Activated naive CD8-positive, alpha-beta T cell (primary cell): ENCODE measurements around the gene KDM4B.

Source experiments
- H3K27ac Mint-ChIP-seq: one replicate; pipeline ENCODE4 v1.8.0; 2021; ENCODE audit warnings: mixed read lengths
- H3K27me3 Mint-ChIP-seq: one replicate; pipeline ENCODE4 v1.8.0; 2021; ENCODE audit warnings: mixed read lengths
- H3K36me3 Mint-ChIP-seq: one replicate; pipeline ENCODE4 v1.8.0; 2021; ENCODE audit warnings: mixed read lengths
- H3K4me1 Mint-ChIP-seq: one replicate; pipeline ENCODE4 v1.8.0; 2021; ENCODE audit warnings: low read depth, mixed read lengths
- H3K4me3 Mint-ChIP-seq: one replicate; pipeline ENCODE4 v1.8.0; 2021; ENCODE audit warnings: mild to moderate bottlenecking, mixed read lengths
- H3K9me3 Mint-ChIP-seq: one replicate; pipeline ENCODE4 v1.8.0; 2021; ENCODE audit warnings: low read depth, mixed read lengths

KDM4B gene

DNA sequence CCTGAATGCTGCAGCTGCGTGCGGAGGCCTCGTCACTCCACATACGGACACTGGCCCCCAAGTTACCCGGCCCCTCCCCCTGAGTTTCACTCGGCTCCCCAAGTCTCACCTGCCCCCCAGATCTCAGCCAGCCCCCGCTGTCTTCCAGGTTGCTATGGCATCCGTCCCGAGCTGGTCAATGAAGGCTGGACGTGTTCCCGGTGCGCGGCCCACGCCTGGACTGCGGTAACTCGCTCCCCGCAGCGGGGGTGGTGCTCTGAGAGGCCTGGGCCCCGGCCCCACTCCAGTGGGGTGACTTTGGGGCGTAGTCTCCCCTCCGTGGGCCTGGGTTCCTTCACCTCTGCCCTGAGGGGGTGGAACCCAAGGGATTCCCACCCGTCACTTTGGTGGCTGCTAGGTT, 168.2 kb downstream of the KDM4B start:
- peaks cover 30% of the 10 kb centered on the region for H3K4me1 Mint-ChIP-seq
- H3K4me3 Mint-ChIP-seq: no peak overlapping the region
- peaks cover 6% of the 10 kb centered on the region for H3K36me3 Mint-ChIP-seq
- no peak overlapping the region for H3K27ac Mint-ChIP-seq
- no peaks in the 10 kb centered on the region for H3K27me3 Mint-ChIP-seq
- H3K9me3 Mint-ChIP-seq: no peaks in the 10 kb centered on the region

DNA sequence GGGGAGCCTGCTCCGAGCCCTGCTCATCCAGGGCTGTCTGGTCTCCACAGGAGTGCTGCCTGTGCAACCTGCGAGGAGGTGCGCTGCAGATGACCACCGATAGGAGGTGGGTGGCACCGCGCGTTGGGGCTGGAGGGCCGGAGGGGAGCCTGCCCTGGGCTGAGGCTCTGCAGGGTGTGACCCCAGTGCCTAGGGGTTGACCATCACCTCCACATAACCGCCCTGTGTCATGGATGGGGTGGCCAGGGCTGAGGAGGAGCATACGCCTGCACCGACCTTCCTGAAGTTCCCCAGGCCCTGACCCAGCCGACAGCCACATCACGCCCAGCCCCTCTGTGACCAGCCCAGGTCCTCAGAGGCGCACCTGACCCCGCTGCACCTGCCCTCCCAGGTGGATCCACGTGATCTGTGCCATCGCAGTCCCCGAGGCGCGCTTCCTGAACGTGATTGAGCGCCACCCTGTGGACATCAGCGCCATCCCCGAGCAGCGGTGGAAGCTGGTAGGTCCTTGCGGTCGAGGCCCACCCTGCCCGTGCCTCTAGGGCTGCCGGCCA, 168.7 kb downstream of the KDM4B start:
- no peaks in the 10 kb centered on the region for H3K27me3 Mint-ChIP-seq
- H3K4me3 Mint-ChIP-seq: no peak overlapping the region
- H3K4me1 Mint-ChIP-seq: peaks cover 28% of the 10 kb centered on the region
- no peaks in the 10 kb centered on the region for H3K9me3 Mint-ChIP-seq
- peaks cover 6% of the 10 kb centered on the region for H3K36me3 Mint-ChIP-seq
- H3K27ac Mint-ChIP-seq: no peak overlapping the region

DNA sequence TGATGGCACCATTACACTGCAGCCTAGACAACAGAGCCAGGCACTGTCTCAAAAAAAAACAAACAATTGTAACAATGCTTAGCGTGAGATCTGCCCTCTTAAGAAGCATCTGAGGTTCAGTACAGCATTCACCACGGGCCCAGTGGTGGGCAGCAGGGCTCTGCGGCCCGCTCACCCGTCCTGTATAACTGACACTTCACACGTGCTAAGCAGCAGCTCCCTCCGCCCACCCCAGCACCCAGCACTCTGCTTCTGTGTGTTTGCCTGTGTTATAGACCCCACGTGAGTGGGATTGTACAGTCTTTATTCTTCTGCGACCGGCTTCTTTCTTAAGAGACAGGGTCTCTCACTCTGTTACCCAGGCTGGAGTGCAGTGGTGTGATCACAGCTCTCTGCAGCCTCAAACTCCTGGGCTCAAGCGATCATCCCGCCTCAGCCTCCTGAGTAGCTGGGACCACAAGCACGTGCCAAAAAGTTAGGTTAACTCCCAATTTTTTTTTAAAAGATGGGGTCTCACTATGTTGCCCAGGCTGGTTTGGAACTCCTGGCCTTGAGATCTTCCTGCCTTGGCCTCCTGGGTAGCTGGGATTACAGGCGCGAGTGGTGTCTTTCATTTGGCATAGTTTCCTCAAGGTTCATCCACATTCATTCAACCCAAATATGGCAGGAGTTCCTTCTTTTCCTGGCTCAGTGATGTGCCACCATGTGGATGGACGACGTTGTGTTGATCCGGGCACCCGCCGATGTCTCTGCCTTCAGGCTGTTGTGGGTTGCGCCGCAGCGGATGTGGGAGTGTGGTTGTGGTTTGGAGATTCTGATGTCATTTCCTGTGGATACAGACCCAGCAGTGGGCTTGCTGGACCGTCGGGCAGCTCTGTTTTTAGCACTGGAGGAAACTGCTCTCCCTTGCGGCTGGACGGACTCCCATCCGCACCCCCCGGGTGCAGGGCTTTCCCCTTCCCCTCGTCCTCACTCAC, 170.0 kb downstream of the KDM4B start:
- Mint-ChIP-seq H3K4me1 (peaks cover 34% of the 10 kb centered on the region), H3K9me3 (no peaks in the 10 kb centered on the region), H3K27me3 (no peaks in the 10 kb centered on the region), H3K4me3 (peak overlapping the region; percentile 75), H3K36me3 (peaks cover 6% of the 10 kb centered on the region), H3K27ac (peak overlapping the region; percentile 86)

DNA sequence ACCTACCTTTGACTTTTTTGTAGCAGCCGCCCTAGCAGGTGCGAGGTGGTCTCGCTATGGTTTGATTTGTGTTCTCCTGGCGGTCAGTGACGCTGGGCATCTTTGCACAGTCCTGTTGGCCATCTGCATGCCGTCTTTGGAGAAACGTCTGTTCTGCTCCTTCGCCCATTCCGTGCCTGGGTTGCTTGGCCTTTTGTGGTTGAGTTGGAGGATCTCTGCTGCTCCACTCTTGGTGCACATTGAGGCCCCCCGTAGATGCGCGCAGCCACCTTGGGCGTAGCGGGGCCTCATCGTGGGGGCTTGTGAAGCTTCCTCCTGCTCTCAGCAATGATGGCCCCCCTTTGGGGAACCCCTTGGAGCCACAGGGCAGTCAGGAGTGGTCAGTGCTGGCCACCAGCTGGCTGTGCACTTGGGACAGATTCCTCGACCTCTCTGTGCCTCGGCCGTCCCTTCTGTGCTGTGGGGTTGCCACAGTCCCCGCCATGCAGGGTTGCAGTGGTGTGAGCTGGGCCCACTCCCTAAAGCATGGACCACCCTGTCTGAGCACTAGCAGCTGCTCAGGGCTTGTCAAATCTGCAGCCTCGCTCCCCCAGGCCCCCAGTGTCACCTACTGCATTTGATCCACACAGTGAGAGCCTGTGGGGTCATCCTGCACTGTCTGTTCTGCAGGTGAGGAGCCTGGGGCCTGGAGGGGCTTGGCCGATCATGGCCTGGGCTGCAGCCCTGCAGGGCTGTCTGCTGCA, 170.8 kb downstream of the KDM4B start:
- no peaks in the 10 kb centered on the region for H3K9me3 Mint-ChIP-seq
- H3K36me3 Mint-ChIP-seq: peaks cover 6% of the 10 kb centered on the region
- no peak overlapping the region for H3K27ac Mint-ChIP-seq
- no peaks in the 10 kb centered on the region for H3K27me3 Mint-ChIP-seq
- H3K4me3 Mint-ChIP-seq: peak overlapping the region; percentile 75
- peaks cover 34% of the 10 kb centered on the region for H3K4me1 Mint-ChIP-seq

DNA sequence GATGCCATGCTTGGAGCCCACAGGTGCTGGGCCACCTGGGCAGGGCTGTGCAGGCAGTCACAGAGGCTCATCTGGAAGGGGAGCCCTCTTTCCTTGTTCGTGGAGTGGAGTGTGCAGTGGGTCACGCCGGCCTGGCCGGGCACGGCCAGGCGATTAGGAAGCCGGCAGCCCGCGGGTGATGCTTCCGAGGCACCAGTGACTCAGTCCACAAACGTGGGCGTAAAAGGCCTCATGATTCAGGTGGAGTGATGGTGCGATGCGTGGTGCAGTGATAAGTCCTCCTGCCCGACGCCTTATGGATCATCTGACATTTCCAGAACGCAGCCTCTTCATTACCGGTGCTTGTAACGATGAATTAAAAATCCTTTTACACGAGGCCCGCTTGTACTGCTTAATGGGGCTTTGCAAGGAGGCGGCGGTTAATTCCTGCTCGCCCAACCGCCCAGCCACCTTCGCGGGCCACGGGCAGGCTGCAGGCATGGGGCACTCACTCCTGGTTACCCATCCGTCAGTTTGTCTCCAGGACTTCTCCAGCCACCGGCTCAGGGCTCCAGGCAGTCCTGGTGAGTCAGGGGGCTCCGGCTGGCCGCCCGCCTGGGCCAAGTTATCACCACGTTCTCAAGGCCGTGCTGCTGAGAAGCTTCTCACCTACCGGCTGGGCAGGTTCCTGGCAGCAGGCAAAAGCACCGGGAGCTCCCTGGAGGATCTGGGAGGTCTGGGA, 172.4 kb downstream of the KDM4B start:
- no peak overlapping the region for H3K4me3 Mint-ChIP-seq
- H3K4me1 Mint-ChIP-seq: peaks cover 34% of the 10 kb centered on the region
- no peak overlapping the region for H3K27ac Mint-ChIP-seq
- H3K27me3 Mint-ChIP-seq: no peaks in the 10 kb centered on the region
- H3K9me3 Mint-ChIP-seq: no peaks in the 10 kb centered on the region
- H3K36me3 Mint-ChIP-seq: peaks cover 6% of the 10 kb centered on the region

DNA sequence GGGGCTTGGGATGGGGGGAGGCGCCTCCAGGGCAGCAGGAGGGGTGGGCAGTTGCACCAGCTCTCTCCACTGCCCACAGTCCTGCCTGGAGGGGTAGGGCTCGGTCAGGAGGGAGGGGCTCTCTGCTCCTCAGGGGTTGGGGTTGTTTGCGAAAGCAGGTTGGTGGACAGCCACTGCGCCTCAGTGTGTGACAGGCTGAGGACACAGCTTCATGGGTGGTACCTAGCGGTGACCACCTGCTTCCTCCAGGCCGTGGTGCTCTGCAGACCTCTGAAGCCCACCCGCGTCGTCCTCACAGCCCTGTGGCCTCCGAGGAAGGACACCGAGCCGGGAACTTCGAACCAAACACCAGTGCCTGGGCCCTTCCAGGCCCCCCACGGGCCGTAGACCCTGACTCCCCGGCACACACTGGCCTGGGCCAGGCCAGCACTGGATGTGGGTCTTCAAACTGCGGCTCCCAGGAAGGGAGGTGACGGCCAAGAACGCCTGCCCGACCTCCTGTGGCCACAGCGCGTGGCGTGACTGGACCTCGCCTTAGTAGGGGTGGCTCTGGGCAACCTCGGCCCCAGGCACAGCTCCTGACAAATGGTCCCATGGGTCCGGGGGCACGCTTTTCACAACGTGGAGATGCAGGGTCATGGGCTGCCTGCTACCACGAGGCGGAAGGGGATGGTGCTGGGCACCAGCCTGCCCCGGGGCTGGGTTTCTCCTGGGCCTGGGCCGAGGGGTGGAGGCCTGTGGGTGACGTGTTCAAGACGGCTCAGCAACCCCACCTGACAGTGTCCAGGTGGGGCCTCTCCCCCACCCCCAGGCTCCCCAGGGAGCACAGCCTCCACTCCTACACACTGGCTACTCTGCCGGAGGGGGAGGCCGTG, 173.2 kb downstream of the KDM4B start:
- H3K4me1 Mint-ChIP-seq: peaks cover 34% of the 10 kb centered on the region
- H3K27ac Mint-ChIP-seq: no peak overlapping the region
- H3K4me3 Mint-ChIP-seq: no peak overlapping the region

DNA sequence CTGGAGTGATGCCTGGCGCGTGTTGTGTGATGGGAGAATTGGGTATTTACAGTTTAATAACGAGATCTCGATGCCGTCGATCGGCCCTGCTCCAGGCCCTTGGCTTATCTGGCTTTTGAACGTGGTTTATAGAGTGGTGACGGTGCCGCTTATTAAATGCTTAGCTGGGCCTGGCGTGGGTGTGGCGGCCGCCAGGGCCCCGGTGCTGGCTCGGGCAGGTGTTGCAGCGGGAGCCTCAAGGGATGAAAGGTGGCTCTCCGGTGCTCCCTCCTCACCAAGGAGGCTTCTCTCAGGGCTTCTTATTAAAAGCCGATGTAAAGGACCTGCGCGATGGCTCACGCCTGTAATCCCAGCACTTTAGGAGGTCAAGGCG, 173.8 kb downstream of the KDM4B start:
- Mint-ChIP-seq H3K27ac (no peak overlapping the region), H3K27me3 (no peaks in the 10 kb centered on the region), H3K4me3 (no peak overlapping the region), H3K36me3 (peaks cover 8% of the 10 kb centered on the region), H3K4me1 (peaks cover 34% of the 10 kb centered on the region), H3K9me3 (no peaks in the 10 kb centered on the region)

More for the DNA sequence above, 173.2 kb downstream of the KDM4B start:
- Mint-ChIP-seq H3K36me3 (peaks cover 8% of the 10 kb centered on the region), H3K9me3 (no peaks in the 10 kb centered on the region), H3K27me3 (no peaks in the 10 kb centered on the region)

DNA sequence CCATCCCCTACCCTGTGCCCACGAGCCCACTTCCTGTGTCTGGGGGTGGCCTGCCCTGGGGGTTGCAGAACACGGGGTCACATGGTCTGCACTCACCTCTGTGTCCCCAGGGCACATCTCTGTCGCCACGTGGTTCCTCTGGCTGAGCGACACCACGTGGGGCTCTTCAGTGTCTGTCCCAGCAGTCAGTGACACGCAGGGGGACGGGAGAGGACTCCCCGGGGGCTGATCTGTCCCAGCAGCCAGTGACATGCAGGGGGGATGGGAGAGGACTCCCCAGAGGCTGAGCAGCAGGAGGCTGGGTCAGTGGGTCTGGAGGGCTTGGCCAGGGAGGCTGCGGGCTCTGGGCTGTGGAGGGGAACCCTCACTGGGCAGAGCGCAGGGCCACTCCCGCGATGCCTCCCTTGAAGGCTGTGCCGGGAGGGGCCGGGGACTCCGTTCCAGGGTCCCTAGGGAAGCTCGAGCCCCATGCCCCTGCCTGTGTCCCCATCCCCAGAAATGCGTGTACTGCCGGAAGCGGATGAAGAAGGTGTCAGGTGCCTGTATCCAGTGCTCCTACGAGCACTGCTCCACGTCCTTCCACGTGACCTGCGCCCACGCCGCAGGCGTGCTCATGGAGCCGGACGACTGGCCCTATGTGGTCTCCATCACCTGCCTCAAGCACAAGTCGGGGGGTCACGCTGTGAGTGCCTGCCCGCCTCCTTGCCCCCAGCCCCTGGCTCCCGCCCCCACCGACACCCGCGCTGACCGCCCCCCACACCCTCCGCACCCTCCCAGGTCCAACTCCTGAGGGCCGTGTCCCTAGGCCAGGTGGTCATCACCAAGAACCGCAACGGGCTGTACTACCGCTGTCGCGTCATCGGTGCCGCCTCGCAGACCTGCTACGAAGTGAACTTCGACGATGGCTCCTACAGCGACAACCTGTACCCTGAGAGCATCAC, 174.8 kb downstream of the KDM4B start:
- peaks cover 8% of the 10 kb centered on the region for H3K36me3 Mint-ChIP-seq
- peak overlapping the region; percentile 23 for H3K4me3 Mint-ChIP-seq
- no peaks in the 10 kb centered on the region for H3K27me3 Mint-ChIP-seq
- no peaks in the 10 kb centered on the region for H3K9me3 Mint-ChIP-seq
- peak overlapping the region; percentile 89 for H3K27ac Mint-ChIP-seq
- peaks cover 24% of the 10 kb centered on the region for H3K4me1 Mint-ChIP-seq

DNA sequence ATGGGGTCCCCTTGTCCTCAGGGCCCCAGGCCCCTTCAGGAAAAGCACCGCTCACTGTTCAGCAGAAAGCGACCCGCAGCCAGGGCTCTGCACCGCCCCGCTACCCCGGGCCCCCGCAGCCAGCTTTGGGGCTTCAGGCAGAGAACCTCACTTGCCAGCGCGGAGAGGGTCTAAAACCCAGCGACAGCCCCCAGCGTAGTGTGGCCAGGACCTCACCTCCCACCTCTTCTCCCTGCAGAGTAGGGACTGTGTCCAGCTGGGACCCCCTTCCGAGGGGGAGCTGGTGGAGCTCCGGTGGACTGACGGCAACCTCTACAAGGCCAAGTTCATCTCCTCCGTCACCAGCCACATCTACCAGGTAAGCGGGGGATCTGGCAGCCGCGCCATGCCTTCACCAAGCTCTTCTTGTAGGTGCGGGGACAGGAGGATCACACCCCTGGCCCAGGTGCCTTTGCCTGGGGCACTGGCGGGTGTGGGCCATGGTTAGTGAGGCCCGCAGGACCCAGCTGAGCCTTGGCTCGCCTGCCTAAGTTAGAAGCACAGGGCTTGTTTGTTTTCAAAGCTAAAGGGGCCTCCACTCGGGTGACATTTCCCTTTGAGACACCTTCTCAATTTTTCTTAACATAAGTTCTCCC, 175.7 kb downstream of the KDM4B start:
- no peaks in the 10 kb centered on the region for H3K9me3 Mint-ChIP-seq

DNA sequence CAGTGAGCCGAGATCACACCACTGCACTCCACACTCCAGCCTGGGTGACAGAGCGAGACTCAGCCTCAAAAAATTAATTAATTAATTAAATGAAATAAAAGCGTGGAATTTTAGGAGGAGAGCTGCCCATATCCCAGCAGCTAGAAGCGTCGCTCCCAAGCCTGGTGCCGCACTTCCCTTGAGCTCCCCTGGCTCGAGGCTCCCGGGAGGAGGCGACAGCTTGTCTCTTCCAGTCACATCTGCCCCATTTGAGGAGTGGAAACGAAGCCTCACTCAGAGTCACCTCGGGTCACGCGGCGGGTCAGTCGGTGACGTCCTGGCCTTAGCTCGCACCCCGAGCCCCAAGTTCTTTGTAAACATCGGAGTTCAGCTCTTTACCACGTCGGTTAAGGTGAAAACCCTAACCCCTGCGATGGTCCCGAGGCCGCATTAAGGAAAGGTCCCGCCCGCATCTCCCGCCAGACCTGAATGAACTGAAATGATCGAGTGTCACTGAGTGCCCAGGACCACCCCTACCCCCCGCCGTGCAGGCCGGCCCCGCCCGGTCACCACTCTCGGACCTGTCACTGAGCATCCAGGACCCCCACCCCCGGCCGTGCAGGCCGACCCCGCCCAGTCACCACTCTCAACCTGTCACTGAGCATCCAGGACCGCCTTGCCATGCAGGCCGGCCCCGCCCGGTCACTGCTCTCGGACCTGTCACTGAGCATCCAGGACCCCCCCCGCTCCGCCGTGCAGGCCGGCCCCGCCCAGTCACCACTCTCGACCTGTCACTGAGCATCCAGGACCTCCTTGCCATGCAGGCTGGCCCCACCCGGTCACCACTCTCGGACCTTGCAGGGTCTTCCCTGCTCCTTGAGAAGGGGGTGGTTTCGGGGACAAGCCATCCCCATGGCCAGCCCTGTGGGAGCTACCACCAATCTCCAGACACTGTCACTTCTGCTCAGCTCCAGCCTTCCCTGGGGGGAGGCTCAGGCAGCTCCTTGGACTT, 176.9 kb downstream of the KDM4B start:
- H3K36me3 Mint-ChIP-seq: peaks cover 2% of the 10 kb centered on the region
- H3K4me3 Mint-ChIP-seq: no peak overlapping the region
- H3K9me3 Mint-ChIP-seq: no peaks in the 10 kb centered on the region
- peaks cover 7% of the 10 kb centered on the region for H3K4me1 Mint-ChIP-seq
- H3K27ac Mint-ChIP-seq: no peak overlapping the region
- H3K27me3 Mint-ChIP-seq: no peaks in the 10 kb centered on the region

More for the DNA sequence above, 175.7 kb downstream of the KDM4B start:
- Mint-ChIP-seq H3K4me1 (peaks cover 14% of the 10 kb centered on the region), H3K27ac (no peak overlapping the region), H3K4me3 (no peak overlapping the region), H3K36me3 (peaks cover 2% of the 10 kb centered on the region), H3K27me3 (no peaks in the 10 kb centered on the region)

DNA sequence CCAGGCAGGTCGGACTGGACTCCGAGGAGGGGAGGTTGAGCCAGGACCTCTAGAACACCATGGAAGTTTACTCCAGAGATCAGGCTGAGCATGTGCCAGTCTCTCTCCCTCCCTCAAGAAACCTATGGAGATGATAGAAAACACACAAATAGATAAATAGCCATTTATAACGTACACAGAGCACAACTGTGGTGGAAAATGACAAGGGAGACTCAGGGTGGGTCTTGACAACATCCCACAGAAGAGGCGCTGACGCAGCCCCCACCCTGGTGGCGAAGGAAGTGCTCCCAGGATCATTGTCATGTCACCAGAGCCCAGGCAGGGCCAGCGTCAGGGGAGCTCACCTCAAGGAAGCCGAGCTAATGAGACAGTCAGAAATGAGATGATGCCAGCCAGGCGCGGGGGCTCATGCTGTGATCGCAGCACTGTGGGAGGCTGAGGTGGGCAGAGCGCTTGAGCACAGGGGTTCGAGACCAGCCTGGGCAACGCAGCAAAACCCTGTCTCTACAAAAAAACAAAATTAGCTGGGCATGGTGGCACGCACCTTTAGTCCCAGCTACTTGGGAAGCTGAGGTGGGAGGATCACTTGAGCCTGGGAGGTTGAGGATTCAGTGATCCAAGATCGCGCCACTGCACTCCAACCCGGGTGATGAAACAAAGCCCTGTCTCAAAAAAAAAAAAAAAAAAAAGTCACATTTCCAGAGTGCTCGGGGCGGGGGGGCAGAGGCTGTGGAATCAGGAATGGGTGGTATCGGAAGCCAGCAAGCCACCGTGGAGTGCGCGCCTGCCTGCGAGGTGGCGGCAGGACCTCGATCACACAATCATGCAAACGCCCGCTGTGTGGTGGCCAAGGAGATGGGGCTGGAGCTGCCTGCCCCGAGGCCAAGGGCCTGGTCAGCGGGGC, 178.4 kb downstream of the KDM4B start:
- Mint-ChIP-seq H3K27me3 (no peaks in the 10 kb centered on the region), H3K4me3 (no peak overlapping the region), H3K9me3 (no peaks in the 10 kb centered on the region), H3K36me3 (peaks cover 2% of the 10 kb centered on the region), H3K27ac (no peak overlapping the region), H3K4me1 (peaks cover 7% of the 10 kb centered on the region)
